ENCODE results near the gene CPOX. TPM values are rescaled to one million over a fixed set of nuclear protein-coding genes. Genes with fewer than 3 reads are reported as not detected.

Gene CPOX
- total and polyA plus RNA-seq, 4 donors = 9.8 to 22.2 (median 13.2) TPM

DNA sequence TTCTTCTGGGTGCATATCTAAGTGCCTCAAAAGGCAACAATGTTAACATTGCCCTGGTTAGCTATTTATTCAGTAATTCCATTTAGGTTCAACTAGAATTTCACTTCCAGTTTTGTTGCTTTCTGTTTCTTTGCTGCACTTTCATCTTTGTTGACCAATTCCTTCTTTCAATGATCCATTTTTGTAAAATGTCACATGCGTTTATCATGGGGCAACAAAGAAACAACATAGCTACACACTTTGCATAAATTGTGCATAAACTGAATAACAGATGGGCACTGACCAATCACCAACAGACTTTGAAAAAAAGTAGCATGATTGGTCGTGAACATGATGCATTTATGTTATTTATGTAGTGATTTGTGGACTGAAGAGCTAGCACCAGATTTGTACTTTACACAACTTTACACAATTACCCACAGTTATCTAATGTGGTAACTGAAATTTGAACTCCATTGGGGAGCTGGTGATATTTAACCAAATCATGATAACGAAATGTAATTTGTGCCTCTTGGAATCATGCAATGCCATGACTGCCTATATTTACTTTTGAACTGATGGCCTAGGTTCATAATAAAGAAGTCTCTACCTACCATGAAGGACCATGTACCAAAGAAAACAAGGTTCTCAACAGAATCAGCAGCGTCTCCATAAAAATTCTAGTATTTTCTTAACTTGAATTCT lies 7.1 kb upstream of the CPOX start:
- no peaks in the 10 kb centered on the region for H3K9me3 ChIP-seq (ENCODE audit: control insufficient read depth in 4 of 4, insufficient read depth in 3 of 4, low read length in 3 of 4)
- TF ChIP-seq, protein P1, sequence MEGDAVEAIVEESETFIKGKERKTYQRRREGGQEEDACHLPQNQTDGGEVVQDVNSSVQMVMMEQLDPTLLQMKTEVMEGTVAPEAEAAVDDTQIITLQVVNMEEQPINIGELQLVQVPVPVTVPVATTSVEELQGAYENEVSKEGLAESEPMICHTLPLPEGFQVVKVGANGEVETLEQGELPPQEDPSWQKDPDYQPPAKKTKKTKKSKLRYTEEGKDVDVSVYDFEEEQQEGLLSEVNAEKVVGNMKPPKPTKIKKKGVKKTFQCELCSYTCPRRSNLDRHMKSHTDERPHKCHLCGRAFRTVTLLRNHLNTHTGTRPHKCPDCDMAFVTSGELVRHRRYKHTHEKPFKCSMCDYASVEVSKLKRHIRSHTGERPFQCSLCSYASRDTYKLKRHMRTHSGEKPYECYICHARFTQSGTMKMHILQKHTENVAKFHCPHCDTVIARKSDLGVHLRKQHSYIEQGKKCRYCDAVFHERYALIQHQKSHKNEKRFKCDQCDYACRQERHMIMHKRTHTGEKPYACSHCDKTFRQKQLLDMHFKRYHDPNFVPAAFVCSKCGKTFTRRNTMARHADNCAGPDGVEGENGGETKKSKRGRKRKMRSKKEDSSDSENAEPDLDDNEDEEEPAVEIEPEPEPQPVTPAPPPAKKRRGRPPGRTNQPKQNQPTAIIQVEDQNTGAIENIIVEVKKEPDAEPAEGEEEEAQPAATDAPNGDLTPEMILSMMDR (IDR thresholded peaks at IDR 0.05; ENCODE audit: control extremely low read depth, extremely low read depth) = no peak
- H3K9ac ChIP-seq (ENCODE audit: insufficient read depth in 1 of 2, low read length in 2 of 2) = no peak overlapping the region
- ATAC-seq (ENCODE audit: insufficient read depth, low FRiP score) (no peak), DNase-seq (no peak)
- no peak overlapping the region for H3K4me3 ChIP-seq
- H3K36me3 ChIP-seq (ENCODE audit: control insufficient read depth in 4 of 4, insufficient read depth in 4 of 4, low read length in 4 of 4) = no peaks in the 10 kb centered on the region
- H3K4me1 ChIP-seq (ENCODE audit: control insufficient read depth in 5 of 5, insufficient read depth in 5 of 5, low read length in 5 of 5) = no peaks in the 10 kb centered on the region
- H3K27me3 ChIP-seq (ENCODE audit: control insufficient read depth in 3 of 3, insufficient read depth in 3 of 3, low read length in 2 of 3) = no peaks in the 10 kb centered on the region
- H3K27ac ChIP-seq (ENCODE audit: low read depth in 1 of 2, low read length in 1 of 2) = no peak overlapping the region
- WGBS, 2 donors = 87 to 88% methylated on average over 4 of the region's 4 CpGs

- TF ChIP-seq, protein P1 (IDR thresholded peaks at IDR 0.05; ENCODE audit: control extremely low read depth, extremely low read depth) = no peak
- WGBS, 2 donors = 69 to 74% methylated on average over 5 of the region's 5 CpGs
These were observed 6.4 kb upstream of the CPOX start for GRCh38 chr3:98599647-98600411.

GRCh38 chr3:98598492-98598891 lies 5.1 kb upstream of the CPOX start:
- no peaks in the 10 kb centered on the region for H3K27me3 ChIP-seq (ENCODE audit: control insufficient read depth in 3 of 3, insufficient read depth in 3 of 3, low read length in 2 of 3)
- no peak overlapping the region for H3K9ac ChIP-seq (ENCODE audit: insufficient read depth in 1 of 2, low read length in 2 of 2)
- H3K4me3 ChIP-seq = no peak overlapping the region
- TF ChIP-seq, protein P1 (IDR thresholded peaks at IDR 0.05; ENCODE audit: control extremely low read depth, extremely low read depth) = no peak
- no peak overlapping the region for H3K27ac ChIP-seq (ENCODE audit: low read depth in 1 of 2, low read length in 1 of 2)
- no peaks in the 10 kb centered on the region for H3K36me3 ChIP-seq (ENCODE audit: control insufficient read depth in 4 of 4, insufficient read depth in 4 of 4, low read length in 4 of 4)
- DNase-seq (no peak), ATAC-seq (ENCODE audit: insufficient read depth, low FRiP score) (no peak)
- WGBS, 2 donors = 51 to 54% methylated on average over 2 of the region's 2 CpGs
- no peaks in the 10 kb centered on the region for H3K9me3 ChIP-seq (ENCODE audit: control insufficient read depth in 4 of 4, insufficient read depth in 3 of 4, low read length in 3 of 4)
- H3K4me1 ChIP-seq (ENCODE audit: control insufficient read depth in 5 of 5, insufficient read depth in 5 of 5, low read length in 5 of 5) = no peaks in the 10 kb centered on the region

More at GRCh38 chr3:98599647-98600411, 6.4 kb upstream of the CPOX start:
- H3K27me3 ChIP-seq (ENCODE audit: control insufficient read depth in 3 of 3, insufficient read depth in 3 of 3, low read length in 2 of 3) = no peaks in the 10 kb centered on the region
- no peak overlapping the region for H3K27ac ChIP-seq (ENCODE audit: low read depth in 1 of 2, low read length in 1 of 2)
- H3K9me3 ChIP-seq (ENCODE audit: control insufficient read depth in 4 of 4, insufficient read depth in 3 of 4, low read length in 3 of 4) = no peaks in the 10 kb centered on the region
- no peaks in the 10 kb centered on the region for H3K4me1 ChIP-seq (ENCODE audit: control insufficient read depth in 5 of 5, insufficient read depth in 5 of 5, low read length in 5 of 5)
- H3K9ac ChIP-seq (ENCODE audit: insufficient read depth in 1 of 2, low read length in 2 of 2) = no peak overlapping the region
- DNase-seq = no peak
- H3K4me3 ChIP-seq = no peak overlapping the region
- no peaks in the 10 kb centered on the region for H3K36me3 ChIP-seq (ENCODE audit: control insufficient read depth in 4 of 4, insufficient read depth in 4 of 4, low read length in 4 of 4)
- ATAC-seq (ENCODE audit: insufficient read depth, low FRiP score) = no peak

Data from lung (tissue), 12 donors.